MM.1S (cell line): Measurements from ENCODE around the gene TRAIP.
"Not testable (repeated sequence)": the region's sequence is repeated elsewhere in the genome, so short reads cannot be mapped to it uniquely, and the experiment has no call there.

ENCODE experiments used
- EZH2 ChIP-seq: fragments of 300-600 bp; sonication (generic); optimal IDR thresholded peaks from 2 replicates; pipeline ENCODE3; 2017; ENCODE audit warnings: low read depth, mild to moderate bottlenecking, antibody characterized with exemption, low read length, mixed read lengths
- TF ChIP-seq, protein P1 (sequence below): fragments of 300-600 bp; sonication (generic); IDR thresholded peaks from 2 replicates; pipeline ENCODE4 v1.5.1; 2016; ENCODE audit warnings: antibody characterized with exemption, low read length, mixed read lengths

DNA sequence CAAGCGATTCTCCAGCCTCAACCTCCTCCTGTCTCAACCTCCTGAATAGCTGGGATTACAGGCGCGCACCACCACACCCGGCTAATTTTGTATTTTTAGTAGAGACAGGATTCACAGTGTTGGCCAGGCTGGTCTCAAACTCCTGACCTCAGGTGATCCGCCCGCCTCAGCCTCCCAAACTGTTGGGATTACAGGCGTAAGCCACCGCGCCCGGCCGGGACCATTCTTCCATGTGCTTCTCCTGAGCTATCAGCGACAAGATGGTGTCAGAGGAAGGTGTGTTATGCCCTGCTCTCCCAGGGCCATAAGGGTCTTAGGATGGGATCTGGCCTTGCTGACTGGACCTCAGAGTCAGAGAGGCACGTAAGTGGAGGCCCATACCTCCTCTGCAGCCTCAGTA lies 48.1 kb upstream of the TRAIP start:
- TF ChIP-seq, protein P1, sequence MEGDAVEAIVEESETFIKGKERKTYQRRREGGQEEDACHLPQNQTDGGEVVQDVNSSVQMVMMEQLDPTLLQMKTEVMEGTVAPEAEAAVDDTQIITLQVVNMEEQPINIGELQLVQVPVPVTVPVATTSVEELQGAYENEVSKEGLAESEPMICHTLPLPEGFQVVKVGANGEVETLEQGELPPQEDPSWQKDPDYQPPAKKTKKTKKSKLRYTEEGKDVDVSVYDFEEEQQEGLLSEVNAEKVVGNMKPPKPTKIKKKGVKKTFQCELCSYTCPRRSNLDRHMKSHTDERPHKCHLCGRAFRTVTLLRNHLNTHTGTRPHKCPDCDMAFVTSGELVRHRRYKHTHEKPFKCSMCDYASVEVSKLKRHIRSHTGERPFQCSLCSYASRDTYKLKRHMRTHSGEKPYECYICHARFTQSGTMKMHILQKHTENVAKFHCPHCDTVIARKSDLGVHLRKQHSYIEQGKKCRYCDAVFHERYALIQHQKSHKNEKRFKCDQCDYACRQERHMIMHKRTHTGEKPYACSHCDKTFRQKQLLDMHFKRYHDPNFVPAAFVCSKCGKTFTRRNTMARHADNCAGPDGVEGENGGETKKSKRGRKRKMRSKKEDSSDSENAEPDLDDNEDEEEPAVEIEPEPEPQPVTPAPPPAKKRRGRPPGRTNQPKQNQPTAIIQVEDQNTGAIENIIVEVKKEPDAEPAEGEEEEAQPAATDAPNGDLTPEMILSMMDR, result not testable (repeated sequence)
- TF ChIP-seq EZH2, result not testable (repeated sequence)
